GM19395 (cell line): ENCODE results near the gene AKNAD1.
"Not testable (repeated sequence)": the region's sequence is repeated elsewhere in the genome, so short reads cannot be mapped to it uniquely, and the experiment has no call there.

Experiments
- ATAC-seq: cut with Tn5 transposase; IDR thresholded peaks from one replicate; pipeline ENCODE4 v1.9.1; 2021; ENCODE audit warnings: mild to moderate bottlenecking, moderate library complexity; ENCODE audit not compliant: unreplicated experiment

AKNAD1 gene, protein sequence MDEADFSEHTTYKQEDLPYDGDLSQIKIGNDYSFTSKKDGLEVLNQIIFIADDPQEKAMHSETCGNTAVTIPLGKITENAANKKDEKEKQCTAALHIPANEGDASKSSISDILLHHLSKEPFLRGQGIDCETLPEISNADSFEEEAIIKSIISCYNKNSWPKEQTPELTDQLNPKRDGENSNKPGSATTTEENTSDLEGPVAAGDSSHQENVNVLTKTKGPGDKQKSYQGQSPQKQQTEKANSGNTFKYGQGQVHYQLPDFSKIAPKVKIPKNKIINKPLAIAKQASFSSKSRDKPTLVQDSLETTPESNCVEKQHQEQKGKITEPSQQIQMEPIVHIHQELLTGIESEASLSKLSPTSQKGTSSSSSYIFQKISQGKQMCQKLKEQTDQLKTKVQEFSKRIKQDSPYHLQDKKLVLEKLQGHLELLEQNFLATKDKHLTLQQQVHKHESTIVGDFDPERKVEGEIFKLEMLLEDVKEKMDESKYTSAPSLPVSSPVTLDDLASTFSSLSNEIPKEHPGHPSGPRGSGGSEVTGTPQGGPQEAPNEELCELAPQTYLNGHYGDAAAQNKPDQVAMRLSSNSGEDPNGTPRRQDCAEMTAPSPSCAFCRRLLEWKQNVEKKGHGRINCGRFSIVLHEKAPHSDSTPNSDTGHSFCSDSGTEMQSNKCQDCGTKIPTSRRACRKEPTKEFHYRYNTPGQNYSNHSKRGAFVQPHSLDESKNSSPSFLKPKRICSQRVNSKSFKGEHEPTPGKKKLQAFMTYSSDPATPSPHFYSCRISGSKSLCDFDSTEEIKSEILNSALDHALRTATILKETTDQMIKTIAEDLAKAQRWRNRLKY

DNA sequence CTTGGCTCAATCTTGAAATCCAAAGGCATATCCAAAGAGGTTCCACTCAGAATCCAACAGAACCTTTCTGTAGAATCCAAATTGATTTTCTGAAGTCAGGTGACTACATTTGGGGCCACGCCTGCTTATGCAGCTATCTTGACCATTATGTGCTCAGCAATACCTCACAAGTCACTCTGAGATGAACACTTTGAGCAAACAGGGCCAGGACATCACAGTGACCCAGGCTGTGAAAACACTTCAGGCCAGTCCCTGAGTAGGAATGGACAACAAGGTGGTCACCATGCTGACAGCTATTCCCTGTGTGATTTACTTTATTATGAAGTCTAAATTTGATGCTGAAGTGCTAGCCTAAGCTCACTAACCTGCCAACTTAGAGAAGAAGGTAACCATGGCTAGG is at the start of gene AKNAD1:
Gene AKNAD1 (minus strand): TSS at position 101 of the 400 bp plus-strand sequence. CDS start 4,430 bp downstream, outside the sequence.
- ATAC-seq = no peak

DNA sequence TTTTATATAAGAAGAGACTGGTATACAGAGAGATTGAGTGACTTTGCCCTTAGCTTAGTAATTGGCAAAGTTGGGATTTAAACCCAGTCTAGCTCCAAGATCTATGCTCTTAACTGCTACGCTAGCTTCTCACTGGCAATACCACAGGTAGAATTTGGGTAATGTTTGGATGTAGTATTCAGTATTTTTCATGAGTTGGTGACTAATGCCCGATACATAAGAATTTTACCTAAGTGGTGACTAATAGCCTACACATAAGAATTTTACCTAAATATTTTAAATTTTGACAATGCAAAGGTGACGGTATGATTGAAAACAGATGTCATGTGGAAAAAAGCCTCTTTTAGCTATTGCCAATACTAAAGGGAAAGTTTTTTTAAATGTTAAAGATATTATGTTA is 44.2 kb upstream of the AKNAD1 start:
- ATAC-seq = no peak

DNA sequence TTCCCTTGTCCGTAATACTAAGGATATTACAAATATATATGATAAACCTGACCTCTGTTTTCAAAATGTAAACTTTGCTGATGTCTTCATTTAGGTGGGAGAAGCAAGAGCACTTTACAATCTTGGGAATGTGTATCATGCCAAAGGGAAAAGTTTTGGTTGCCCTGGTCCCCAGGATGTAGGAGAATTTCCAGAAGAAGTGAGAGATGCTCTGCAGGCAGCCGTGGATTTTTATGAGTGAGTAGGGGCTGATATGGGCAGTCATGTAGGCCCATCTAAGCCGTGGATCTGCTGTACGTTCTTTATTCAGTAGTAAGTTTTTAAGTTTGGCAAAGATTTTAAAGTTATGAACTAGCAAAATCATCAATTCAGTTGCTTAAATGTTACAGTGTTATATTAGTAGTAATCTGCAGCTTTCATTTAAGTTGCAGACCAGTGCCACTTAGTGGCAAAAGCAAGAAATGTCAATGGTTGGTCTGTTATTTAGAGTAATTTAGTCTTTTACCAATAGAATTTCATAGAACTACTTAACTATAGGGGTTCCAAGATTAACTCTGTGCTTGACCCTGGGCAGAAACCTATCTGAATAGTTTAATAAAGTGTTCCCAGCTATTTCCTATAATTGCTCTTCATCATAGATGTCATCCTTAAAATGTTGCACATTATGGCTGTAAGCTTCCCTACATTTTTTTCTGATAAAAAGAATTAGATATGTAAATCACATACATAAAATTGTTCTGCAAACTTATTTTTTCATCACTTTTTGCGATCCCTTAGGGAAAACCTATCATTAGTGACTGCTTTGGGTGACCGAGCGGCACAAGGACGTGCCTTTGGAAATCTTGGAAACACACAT is 41.2 kb upstream of the AKNAD1 start:
- ATAC-seq = no peak

DNA sequence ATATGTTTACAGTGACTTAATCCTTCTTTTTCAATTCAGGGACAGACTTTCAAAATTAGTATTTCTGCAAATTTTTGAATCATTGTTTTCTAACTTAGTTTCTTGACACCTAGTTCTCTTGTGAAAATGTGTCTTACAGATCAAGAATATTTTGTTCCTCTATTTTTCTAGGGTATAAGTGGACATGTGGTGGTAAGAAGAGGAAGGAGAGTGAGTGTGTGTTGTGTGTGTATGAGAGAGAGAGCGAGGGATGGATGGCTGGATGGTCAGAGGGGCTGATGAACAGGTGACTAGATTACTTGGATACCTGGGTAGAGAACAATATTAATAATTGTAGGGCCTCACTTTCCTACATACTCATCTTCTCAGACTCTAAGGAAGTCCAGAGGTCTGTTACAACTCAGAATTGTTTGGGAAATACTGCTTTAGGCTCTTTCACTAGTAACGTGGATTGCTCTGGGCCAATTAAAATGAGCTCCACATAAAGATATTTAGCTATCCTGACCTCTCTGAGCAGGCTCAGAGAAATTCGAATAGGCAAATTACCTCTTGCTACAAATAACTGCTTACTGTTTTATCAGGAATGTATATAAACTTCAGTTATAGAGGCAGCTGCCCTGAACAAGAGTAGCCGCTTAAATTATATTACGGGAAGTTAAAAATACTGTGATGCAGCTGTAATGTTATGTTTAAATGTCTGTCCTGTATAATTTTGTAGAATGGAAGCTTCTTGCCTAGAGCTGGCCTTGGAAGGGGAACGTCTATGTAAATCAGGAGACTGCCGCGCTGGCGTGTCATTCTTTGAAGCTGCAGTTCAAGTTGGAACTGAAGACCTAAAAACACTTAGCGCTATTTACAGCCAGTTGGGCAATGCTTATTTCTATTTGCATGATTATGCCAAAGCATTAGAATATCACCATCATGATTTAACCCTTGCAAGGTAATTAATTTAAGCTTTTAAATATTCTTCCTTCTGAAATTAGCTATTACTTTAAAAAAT is 39.6 kb upstream of the AKNAD1 start:
- ATAC-seq = no peak

DNA sequence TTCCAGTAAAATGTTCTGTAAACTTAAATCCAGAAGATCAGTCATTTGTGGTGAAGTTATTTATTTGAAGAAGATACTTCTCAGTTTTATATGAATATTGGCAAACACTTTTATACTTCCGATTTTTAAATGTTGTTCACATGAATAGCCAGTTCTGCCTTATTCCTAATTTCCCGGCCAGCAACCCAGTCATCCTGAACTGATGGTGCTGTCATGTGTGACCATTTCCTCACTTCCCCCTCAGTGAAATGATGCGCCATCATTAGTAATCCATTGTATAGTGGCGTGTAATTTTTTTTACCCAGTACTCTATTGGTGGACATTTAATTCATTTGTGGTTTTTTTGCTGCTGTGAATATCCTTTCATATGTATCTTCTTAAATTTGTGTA is 36.2 kb upstream of the AKNAD1 start:
- ATAC-seq = no peak

DNA sequence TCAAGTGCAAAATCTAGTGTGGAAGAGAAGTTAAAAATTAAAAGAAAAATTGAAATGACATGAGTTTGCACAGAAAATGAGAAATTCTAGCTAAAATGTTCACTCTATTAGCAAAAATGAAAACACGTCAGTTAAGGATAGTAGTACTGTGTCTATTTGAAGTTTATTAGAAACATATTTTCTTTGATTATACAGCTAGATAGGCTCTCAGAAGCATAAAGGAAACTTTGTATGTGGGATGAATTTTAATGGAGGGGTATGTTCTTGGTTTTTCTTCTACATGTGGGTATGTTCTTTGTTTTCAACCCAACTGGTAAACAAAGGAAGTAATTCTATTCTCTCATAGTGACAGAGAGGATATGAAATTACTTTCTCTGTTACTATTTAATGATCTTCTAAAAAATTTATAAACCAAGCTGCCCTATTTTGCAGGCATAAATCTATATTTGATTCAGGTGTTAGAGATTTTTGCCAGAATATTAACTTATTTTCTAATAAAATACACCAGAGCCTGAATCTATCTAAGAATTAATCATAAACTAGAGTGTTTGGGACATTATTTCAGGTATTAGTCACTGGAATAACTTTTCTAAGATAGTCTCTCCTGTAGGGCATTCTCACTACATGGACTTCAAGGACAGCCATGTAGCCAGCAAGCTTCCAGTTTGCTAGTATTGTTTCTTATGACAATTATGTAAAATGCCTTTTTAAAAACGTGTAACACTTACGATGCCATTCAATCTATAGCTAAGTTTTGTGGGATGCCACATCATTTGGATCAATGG is 35.7 kb upstream of the AKNAD1 start:
- no peak for ATAC-seq

DNA sequence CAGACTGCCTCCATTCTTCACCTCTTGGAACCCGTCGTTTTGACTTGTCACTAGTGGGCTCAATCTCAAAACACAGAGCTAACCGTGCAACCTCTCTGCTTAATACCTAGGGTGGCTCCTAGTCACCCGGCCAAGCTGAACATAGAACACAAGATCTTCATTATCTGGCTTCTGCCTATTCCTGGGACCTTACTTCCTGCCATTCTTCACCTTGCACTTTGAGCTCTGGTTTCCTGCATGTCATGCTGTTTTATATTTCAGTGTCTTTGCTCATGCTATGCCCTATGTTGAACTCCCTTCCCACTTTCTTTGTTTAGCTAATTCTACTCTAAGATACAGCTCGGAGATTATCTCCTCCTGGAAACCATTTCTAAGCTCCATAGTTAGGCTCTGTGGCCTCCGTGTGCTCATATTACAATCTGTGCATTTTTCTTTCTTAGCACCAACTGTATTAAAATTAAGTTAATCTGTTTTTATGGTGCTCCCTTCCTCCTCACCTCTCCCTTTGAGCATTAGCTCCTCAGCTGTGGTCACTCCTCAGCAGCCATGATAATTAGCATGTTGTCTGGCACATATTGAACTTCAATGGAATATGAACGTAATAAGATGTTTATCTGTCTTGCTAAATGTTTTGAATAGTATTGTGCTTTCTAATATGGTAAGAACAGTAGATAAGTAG is 33.0 kb upstream of the AKNAD1 start:
- ATAC-seq = no peak

DNA sequence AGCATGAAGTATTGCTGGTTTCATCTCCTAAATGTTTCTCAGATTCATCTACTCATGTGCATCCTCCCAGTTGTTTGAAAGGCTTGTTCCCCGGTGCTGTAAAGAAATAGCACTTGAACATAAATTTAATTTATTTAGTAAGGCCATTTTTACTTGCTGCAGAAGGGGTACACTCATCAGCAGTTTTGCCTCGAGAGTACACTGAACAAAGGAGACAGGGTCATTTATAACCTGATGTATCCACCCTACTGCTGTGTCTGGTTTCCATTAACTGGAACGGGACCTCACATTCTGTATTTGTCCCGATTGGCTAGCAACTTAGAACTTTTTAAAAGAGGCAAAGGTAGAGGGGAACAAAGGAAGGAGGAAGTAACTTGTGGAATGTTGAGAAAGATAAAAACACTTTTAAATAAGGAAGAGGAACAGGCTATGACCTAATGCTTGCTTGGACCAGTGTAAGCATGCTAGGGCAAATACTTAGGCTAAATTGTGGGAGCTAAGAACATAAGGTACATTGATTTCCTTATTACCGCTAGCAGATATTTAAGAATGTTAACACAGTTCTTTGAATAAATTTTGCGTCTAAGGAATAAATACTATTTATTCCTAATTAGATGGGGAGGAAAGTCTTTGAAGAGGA is 32.2 kb upstream of the AKNAD1 start:
- ATAC-seq = not testable (repeated sequence)

DNA sequence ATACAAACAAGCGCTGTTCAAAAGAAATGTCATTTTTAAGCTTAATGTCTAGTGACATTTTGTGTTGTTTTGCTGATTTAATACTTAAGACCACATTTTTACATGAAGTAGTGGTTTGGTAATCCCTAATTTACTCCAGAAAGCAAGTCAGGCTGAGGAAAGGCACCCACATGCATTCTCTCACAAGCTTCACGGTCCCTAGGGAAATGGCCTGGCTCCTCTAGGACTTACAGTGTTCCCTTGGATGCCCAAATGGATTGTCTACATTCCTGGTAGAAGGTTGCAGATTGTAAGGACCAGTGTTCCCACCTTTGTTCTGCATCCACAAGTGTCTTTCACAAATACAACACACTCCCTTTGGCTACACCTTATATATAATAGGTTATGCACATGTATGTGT is 29.4 kb upstream of the AKNAD1 start:
- ATAC-seq = no peak

DNA sequence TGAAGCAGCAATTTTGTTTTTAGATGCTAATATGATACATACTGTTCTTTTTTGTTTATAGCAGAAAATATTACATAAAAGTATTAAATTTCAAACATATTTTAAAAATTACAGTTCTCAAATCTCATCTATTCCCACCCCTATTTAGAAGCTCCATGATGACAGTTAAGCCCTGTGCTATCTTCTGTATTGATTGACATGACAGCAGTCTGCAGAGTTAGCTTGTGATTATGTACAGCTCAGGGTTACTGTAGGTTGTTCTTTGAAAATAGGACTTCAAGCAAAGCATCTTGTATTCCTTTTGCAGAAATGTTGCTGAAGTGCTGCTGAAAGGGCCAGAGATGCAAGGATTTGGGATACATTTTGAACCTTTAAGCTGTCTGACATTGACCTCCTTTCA is 28.1 kb upstream of the AKNAD1 start:
- no peak for ATAC-seq

DNA sequence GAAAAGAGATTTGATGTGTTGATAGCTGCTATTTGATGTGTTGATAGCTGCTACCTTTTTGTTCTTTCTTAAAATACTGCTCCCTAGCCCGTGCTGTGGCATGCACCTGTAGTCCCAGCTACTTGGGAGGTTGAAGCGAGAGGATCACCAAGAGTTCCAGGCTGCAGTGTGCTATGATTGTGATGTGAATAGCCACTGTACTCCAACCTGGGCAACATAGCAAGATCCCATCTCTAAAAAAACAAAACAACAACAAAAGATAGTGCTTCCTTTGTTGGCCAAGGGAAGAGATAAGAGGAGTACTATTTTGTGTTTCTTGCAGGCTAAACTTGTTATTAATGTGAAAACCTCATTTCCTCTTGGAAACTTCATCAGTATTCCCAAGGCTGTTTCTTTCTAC is 25.9 kb upstream of the AKNAD1 start:
- no peak for ATAC-seq

DNA sequence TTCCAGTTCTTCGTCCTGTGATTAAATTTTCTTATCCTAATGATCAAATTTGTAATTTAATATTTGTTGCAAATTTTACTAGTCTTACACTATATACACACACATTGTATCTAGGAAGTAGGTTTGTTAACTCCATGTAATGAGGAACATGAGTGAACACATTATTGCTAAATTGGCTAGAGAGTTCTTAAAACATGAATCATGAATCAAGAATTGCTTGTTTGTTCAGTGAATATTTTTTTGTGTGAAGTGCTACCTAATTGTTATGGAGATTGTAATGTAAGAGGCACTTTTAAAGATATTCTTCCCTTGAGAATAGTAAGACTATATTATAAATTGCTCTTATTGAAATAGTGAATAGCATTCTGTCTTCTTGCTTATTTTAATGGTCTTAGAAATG is 24.5 kb upstream of the AKNAD1 start:
- ATAC-seq = no peak

DNA sequence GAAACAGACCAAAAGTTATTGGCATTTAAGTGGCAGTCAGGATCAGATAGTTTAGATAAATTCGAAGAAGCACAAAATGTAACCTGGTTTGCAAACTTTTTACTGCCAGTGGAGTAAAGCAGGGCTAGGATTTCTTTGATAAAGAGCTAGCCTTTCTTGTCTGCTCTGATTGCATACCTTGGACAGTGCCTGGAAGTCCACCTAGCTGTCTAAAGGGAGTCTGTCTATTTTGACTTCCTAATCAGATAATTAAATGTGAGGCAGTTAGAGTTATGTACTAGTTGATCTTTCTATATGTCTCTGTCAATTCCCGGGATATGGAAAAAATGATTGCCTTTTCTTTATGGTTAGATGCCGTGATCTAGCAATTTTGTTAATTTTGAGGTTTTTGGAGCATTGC is 24.0 kb upstream of the AKNAD1 start:
- no peak for ATAC-seq

DNA sequence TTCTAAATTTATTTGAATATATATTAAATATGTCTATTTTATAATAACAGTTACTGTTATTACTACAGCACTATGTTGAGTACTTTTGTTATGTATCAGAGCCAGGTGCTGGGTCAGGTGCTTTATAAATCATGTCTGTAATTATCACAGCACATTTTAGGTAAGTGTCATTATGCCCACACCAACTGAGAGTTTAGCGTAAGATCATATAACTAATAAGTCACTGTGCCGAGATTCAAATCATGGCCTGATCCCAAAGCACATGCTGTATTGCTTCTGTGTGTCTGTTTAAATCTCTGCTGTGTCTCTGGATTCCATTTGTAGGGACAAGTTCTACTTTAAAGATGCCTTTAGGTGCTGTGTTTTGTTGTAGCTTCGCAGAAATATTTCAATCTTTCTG is 21.8 kb upstream of the AKNAD1 start:
- ATAC-seq = no peak

DNA sequence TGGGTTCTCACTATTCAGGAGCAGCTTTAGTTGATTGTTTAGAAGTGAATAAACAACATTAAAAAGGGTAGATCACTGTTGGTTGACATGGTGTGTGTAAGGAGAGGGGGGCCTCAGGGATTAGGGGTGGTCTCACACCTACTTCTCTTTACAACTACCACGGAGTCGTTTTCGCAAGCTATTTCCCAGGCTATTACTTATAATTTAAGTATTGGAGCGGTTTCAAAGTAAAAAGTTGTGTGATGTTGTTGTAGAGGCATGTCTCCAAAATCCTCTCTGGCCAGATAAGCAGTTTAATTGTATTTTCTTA is 21.2 kb upstream of the AKNAD1 start:
- no peak for ATAC-seq

DNA sequence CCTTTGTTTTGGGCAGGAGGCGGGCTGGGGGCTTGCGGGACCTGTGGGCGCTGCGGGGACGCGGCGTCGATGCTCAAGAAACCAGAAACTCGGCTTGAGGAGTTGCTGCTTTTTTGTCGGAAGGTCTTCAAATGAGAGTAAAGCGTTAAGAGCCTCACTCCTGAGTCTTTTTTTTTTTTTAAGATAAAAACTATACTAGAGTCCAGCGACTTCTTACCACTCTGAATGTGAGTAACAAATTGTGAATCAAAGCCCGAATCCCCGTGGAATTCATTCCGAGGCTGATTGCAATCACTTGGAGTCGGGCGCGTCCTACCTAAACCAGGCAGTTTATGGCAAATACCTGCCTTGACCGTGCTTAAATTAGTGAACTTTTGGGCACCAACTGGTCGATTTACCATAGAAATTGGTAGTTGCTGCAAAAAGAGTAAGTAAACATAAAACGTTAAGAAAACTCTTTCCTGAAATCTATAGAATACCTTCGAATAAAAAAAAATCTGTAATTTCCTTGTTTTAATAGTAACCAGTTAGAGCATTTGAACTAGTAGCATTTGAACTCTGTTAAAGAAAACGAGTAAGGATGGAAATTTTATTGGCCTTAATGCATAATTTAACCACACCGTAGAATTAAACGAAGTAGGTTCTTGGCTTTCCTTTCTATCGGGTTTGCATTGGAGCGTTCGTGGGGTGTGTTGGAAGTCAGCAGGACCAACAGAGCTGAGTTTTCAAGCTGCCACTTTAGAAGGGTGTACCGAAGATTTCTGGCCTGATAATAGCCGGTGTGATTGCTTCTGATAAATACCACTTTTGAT is 20.7 kb upstream of the AKNAD1 start:
- ATAC-seq = no peak

DNA sequence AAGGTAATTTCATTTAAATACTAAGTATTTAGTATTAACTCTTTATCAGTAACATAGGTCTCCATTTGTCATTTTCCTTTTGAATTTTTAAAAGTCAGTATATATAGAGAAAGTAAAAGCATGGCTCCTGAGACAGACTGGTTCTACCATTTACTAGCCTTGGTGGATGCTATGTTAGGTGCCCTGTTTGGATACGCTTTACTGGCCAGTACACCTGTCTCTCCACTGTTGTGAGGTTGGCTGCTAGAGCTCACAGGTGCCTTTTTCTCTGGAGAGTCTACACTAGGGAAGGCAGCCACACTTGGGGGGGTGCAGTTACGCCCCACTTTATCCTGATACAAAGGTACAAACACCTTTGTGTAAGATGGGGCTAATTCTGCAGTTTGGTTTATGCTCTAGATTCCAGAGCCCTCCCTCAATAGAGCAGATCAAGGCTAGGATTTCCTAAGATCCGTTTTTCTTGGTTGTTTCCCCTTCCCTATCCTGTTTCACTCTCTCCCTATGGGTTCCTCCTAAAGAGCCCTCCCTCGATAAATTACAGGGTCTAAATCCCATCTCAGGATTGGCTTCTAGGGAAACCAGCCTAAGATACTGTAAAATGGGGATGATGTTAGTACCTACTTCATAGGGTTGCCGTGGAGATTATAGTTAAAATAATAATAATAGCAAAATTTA is 14.3 kb upstream of the AKNAD1 start:
- no peak for ATAC-seq
